GM21825 (cell line): Measurements from ENCODE around the gene EVA1B.

ENCODE experiments used
- ATAC-seq: cut with Tn5 transposase; IDR thresholded peaks from one replicate; pipeline ENCODE4 v1.9.1; 2021; ENCODE audit warnings: mild to moderate bottlenecking, moderate library complexity; ENCODE audit not compliant: unreplicated experiment

EVA1B gene

DNA sequence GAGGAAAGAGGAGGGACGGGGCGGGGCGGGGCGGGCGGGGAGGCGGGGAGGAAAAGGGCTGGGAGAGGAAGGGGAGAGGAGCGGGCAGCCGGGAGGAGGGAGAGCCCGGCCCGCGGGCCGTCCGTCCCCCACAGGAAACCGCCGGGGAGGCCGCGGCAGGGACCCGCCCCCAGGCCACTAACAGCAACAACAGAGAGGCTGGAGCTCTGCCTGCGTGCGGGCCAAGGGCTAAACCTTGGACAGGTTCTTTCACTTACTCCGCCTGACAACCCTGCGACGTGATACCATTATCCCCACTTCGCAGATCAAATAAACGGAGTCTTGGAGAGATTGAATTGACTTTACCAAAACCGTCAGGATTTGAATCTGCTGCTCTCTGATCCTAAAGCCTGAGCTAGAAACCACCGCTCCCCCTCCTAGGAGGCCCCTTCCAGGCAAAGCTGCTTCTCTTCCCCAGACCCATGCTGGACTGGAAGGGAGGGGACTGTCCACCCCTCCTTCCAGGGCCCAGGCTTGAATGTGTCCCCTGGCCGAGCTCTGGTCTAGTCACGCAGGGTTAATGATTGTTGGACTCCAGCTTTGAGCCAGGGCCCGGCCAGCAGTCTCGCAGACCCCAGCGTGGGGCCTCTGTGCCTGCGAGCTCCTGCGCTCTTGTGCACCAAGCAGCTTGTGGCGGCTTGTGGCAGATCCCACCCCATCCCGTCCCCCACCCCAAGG is at the start of gene EVA1B:
Gene EVA1B, minus strand, starts transcription at position 10 of the 717 bp plus-strand sequence. CDS start 608 bp downstream, outside the sequence.
- no peak for ATAC-seq

DNA sequence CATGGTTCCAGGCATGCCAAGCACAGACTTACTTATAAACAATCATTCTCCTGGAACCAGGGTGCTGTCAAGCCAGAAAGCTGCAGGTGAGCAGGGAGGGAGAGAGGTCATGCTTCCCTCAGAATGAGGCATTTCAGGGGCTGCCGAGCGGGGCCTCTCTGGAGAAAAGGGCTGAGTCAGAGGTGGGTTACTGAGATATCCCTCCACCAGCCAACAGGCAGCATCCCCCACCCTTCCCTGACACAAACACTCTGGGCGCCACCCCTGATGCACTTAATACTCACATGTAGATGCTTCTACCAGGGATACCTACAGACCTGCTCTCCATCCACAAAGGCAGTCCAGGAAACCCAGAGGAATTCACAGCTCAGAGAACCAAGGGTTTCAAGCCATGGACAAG is 49.2 kb upstream of the EVA1B start:
- no peak for ATAC-seq

GRCh38 chr1:36369061-36369861 is 45.8 kb upstream of the EVA1B start:
- no peak for ATAC-seq

DNA sequence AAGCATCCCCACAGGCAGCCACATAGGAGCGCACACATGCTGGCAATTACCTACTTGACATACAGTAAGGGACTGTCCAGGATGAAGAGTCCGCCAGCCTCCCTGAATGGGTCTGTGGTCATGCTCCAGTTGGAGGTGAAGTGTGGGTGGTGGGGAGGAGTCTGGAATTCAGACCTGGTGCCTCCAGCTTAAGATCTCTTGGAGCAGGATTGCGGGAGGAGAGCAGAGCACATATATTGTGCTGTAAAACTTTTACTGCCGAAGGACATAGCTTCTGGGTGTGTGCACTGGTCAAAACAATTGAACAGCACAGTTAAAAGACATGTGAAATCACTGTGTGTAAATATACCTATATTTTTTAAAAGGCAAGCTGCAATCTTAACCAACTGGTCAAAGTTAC is 44.4 kb upstream of the EVA1B start:
- no peak for ATAC-seq

DNA sequence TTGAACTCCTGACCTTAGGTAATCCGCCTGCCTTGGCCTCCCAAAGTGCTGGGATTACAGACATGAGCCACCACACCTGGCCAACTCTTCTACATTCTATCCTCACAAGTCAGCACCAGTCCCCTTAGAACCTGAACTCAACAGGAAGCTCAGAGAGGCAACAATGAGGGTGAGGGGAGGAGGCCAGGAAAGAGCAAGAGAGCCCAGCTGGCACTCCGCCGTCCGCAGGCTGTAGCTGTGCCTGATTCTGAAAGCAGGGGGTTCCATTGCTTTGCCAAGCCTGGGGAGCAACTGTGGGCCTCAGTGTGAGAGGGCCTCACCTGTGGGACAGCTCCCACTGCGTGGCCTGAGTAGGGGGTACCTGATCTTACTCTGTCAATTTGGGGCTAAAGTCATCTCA is 43.6 kb upstream of the EVA1B start:
- ATAC-seq: no peak

GRCh38 chr1:36366091-36366661 is 42.7 kb upstream of the EVA1B start:
- no peak for ATAC-seq

DNA sequence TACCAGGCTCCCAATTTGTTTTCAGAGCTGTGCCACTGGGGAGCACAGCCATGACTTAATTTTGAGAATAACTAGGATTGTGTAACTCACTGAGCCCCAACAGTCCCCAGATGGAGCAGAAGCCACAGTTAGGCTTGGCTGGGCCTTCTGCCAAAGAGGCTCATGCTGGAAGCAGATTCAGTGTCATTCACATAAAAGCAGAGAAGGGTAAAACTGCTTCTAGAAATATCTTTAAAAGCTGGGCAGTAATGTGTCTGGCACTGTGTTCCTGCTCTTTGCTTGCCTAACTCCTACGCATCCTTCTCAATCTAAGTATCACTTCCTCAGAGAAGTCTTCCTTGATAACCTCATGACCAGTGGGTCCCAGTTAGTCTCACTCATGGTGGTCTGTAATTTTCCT is 41.9 kb upstream of the EVA1B start:
- no peak for ATAC-seq

- no peak for ATAC-seq
Observed at GRCh38 chr1:36359911-36360550, 36.6 kb upstream of the EVA1B start.

DNA sequence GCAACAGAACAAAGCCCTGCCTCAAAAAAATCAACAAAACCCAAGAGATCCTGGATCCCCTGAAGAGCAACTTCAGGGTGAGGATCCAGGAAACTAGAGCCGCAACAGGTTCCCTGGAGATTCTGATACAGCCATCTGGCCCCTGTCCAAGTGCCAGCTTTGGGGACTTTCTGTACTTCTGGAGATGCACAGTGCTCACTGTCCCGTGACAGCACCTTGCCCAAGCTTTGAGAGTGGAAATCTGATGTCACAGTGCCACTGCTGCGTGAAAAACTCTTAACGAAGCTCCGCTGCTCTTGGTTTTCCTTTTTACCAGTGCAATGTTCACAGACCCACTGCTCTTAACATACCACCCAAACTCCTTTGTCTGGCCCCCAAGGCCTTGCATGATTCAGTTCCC is 35.9 kb upstream of the EVA1B start:
- ATAC-seq: no peak

- ATAC-seq: no peak
Observed at GRCh38 chr1:36358514-36359084, 35.2 kb upstream of the EVA1B start.

- no peak for ATAC-seq
Observed at GRCh38 chr1:36355811-36356210, 32.4 kb upstream of the EVA1B start.

DNA sequence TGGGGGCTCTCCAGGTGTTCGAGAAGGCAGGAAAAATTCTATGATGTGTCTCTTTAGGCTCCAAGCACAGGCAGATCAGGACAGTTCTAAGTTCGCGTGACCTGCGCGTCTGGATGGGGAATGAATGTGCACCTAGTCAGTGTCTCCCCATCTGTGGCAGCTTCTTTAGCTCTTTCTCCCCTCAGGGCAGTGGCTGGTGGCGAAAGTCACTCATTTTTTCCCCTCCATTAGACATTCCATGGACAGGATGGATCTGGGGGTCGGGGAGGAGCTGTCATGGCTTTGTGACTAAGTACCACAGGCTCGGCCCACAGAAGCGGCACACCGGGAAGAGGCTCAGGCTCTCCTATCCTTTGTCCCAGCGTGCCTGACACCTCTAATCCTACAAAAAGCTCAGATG is 31.0 kb upstream of the EVA1B start:
- no peak for ATAC-seq

- no peak for ATAC-seq
Observed at GRCh38 chr1:36352910-36353878, 29.7 kb upstream of the EVA1B start.

GRCh38 chr1:36352125-36352909 is 28.9 kb upstream of the EVA1B start:
- ATAC-seq: no peak

- no peak for ATAC-seq
Observed at GRCh38 chr1:36351227-36351977, 28.0 kb upstream of the EVA1B start.

DNA sequence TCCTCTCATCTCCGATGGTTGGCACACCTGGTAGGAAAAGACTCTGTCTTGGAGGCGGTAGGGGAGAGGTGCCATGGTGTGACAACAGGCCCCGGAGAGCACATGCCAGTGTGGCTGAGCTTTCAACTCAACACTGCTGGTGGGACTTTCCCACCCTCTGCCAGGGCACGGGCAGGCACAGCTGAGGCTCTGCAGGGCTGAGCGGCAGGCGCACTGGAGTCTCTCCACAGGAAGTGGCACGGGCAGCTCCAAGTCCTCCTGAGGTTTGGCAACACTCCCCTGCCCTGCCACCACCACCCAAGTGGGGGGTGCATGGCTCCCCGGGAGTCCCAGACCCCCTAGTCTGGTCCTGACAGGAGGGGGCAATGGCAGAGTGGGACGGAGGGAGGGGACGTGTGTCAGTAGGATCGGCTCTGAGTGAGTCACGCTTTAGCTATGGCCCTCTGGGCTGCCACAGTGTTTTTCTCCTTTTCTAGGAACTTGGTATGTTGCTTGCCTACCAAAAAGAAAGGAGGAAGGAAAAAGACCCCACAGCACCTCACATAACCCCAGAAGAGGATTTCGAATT is 27.3 kb upstream of the EVA1B start:
- ATAC-seq: no peak

- no peak for ATAC-seq
Observed at GRCh38 chr1:36349839-36350238, 26.4 kb upstream of the EVA1B start.

DNA sequence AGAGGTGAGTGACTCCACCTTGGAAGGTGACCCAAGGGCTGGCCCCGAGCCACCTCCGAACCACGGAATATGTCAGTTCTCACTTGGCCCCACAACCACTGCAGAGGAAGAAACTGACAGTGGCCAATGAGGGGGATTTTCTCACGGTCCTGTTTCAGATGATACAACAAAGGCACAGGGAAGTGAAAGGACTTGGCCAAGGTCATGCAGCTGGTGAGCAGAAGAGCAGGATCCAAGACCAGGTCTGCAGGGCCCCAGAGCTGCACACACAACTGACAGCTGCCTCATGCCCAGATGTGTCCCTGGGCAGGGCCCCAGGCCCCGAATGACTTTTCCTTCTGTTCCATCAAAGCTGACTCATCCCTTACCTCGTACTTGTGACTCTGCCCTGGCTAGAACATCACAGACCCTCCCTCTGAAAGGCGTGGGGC is 25.8 kb upstream of the EVA1B start:
- peak; percentile 80 for ATAC-seq
